ENCODE measurements around the gene EEF2K.

The EEF2K gene

DNA sequence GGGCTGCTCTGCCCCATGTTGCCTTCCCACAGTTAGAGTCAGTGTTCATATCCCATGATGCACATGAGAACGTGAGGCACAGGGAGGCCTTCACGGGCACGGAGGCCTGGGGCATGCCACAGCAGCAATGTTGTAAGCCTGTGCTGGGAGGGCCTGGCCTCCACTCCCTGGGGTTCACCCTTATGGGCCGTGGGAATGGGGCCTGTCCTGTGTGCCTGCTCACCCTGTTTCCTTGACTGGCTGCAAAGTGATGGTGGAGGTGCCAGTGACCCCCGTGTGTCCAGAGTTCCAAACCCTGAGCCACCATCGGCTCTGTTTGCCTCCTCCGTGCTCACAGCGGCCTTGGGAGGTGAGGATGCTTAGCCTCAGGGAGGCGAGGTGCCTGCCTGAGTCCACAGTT, 100.7 kb downstream of the EEF2K start:
- no peak for TF ChIP-seq CTCF (IDR thresholded peaks at IDR 0.05; ENCODE audit: low read depth, low read length)
- Histone ChIP-seq H3K27me3 (ENCODE audit: insufficient read depth, low read depth, severe bottlenecking) (no peaks in the 10 kb centered on the region), H3K4me3 (ENCODE audit: low read depth, low read length) (no peak overlapping the region), H3K9me3 (ENCODE audit: severe bottlenecking) (no peaks in the 10 kb centered on the region), H3K36me3 (peaks cover 87% of the 10 kb centered on the region), H3K27ac (no peak overlapping the region)
- DNase-seq: no peak

DNA sequence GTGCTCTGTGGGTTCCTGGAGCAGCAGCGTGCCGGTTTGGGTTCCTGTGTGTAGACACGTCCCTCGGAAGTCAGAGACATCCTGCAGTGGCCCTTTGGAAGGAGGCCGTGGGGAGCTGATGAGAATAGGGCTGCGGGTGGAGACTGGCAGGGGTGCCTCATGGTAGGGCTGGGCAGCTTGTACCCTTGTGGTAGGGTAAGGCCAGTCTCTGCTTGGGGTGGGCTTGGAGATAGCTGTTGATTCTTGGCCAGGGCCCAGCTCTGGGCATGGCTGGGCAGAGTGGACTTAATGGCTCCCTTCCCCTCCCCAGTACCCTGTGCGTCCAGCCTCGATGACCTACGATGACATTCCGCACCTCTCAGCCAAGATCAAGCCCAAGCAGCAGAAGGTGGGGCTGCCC, 101.8 kb downstream of the EEF2K start:
- Histone ChIP-seq H3K4me3 (ENCODE audit: low read depth, low read length) (no peak overlapping the region), H3K9me3 (ENCODE audit: severe bottlenecking) (no peaks in the 10 kb centered on the region), H3K27me3 (ENCODE audit: insufficient read depth, low read depth, severe bottlenecking) (no peaks in the 10 kb centered on the region), H3K27ac (no peak overlapping the region), H3K36me3 (peaks cover 87% of the 10 kb centered on the region)
- DNase-seq: no peak
- no peak for TF ChIP-seq CTCF (IDR thresholded peaks at IDR 0.05; ENCODE audit: low read depth, low read length)

GRCh38 chr16:22308824-22309520, 102.9 kb downstream of the EEF2K start:
- H3K27ac ChIP-seq: no peak overlapping the region
- no peak for DNase-seq
- H3K9me3 ChIP-seq (ENCODE audit: severe bottlenecking): no peaks in the 10 kb centered on the region
- peaks cover 83% of the 10 kb centered on the region for H3K36me3 ChIP-seq
- no peak overlapping the region for H3K4me3 ChIP-seq (ENCODE audit: low read depth, low read length)
- TF ChIP-seq CTCF (IDR thresholded peaks at IDR 0.05; ENCODE audit: low read depth, low read length): no peak
- no peaks in the 10 kb centered on the region for H3K27me3 ChIP-seq (ENCODE audit: insufficient read depth, low read depth, severe bottlenecking)

DNA sequence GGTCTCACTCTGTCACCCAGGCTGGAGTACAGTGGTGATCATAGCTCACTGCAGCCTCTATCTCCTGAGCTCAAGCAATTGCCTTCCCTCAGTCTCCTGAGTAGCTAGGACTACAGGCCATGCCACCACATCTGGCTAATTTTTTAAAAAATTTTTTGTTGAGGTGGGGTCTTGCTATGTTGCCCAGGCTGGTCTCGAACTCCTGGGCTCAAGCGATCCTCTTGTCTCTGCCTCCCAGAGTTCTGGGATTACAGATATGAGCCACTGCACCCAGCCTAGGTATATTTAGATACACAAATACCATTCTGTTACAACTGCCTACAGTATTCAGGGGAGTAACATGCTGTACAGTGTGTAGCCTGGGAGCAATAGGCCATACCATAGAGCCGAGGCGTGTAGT, 105.4 kb downstream of the EEF2K start:
- Histone ChIP-seq H3K9me3 (ENCODE audit: severe bottlenecking) (no peaks in the 10 kb centered on the region), H3K27me3 (ENCODE audit: insufficient read depth, low read depth, severe bottlenecking) (no peaks in the 10 kb centered on the region), H3K27ac (no peak overlapping the region), H3K4me3 (ENCODE audit: low read depth, low read length) (no peak overlapping the region), H3K36me3 (peaks cover 81% of the 10 kb centered on the region)
- no peak for DNase-seq
- TF ChIP-seq CTCF (IDR thresholded peaks at IDR 0.05; ENCODE audit: low read depth, low read length): no peak

GRCh38 chr16:22312897-22313781, 107.1 kb downstream of the EEF2K start:
- H3K27me3 ChIP-seq (ENCODE audit: insufficient read depth, low read depth, severe bottlenecking): no peaks in the 10 kb centered on the region
- peak overlapping the region; percentile 95 for H3K27ac ChIP-seq
- H3K9me3 ChIP-seq (ENCODE audit: severe bottlenecking): no peaks in the 10 kb centered on the region
- DNase-seq: peak; percentile 95
- no peak for TF ChIP-seq CTCF (IDR thresholded peaks at IDR 0.05; ENCODE audit: low read depth, low read length)
- peaks cover 83% of the 10 kb centered on the region for H3K36me3 ChIP-seq
- peak overlapping the region; percentile 8 for H3K4me3 ChIP-seq (ENCODE audit: low read depth, low read length)

All from WERI-Rb-1 (cell line).